Measurements from ENCODE around the gene AREL1. TPM values are rescaled to one million over a fixed set of nuclear protein-coding genes. Genes with fewer than 3 reads are reported as not detected.
A peak's percentile ranks its signal among the peaks of the same experiment; 100 is the strongest.

The AREL1 gene
- polyA plus RNA-seq, 1 donor (not counting 4 experiments of a cell fraction or from before 2014, with no cell fraction given) = 31.2 TPM

- no peak for DNase-seq (ENCODE audit: low read depth, low spot score)
- H3K9ac ChIP-seq (ENCODE audit: control insufficient read depth, extremely low read depth, insufficient read depth, low read length) = no peak overlapping the region
- peak overlapping the region; percentile 46 for H3K4me2 ChIP-seq (ENCODE audit: control insufficient read depth, extremely low read depth, insufficient read depth, low read depth, low read length)
- dilution Hi-C loops (cut with MboI; ENCODE audit: extremely low pct_ligation_motif_present, low sequenced_read_pairs) = no loop called here
- H3K4me1 ChIP-seq (ENCODE audit: control insufficient read depth, extremely low read depth, insufficient read depth, low read length) = peaks cover 47% of the 10 kb centered on the region
- peaks cover 2% of the 10 kb centered on the region for H3K9me1 ChIP-seq (ENCODE audit: control insufficient read depth, extremely low read depth, insufficient read depth, low read length)
- H3K4me3 ChIP-seq (ENCODE audit: control insufficient read depth in 2 of 3, extremely low read depth in 1 of 3, insufficient read depth in 2 of 3, low read depth in 1 of 3, low read length in 3 of 3) = peak overlapping the region in 2 of 3 experiments; percentile 4 to 6
- no peaks in the 10 kb centered on the region for H3K79me2 ChIP-seq (ENCODE audit: control insufficient read depth, insufficient read depth, low read length)
- H3K27me3 ChIP-seq (ENCODE audit: control insufficient read depth, extremely low read depth, insufficient read depth, low read length) = no peaks in the 10 kb centered on the region
- peaks cover 0 to 5% of the 10 kb centered on the region in 2 experiments for H3K36me3 ChIP-seq (ENCODE audit: control insufficient read depth in 2 of 2, extremely low read depth in 1 of 2, insufficient read depth in 2 of 2, low read length in 2 of 2)
- no peaks in the 10 kb centered on the region for H4K20me1 ChIP-seq (ENCODE audit: control insufficient read depth, extremely low read depth, insufficient read depth, low read length)
- TF ChIP-seq EZH2 (IDR thresholded peaks at IDR 0.05; ENCODE audit: low read length) (no peak), CTCF (optimal IDR thresholded peaks at IDR 0.05 in 1 of 3, IDR thresholded peaks at IDR 0.05 in 1 of 3, conservative IDR thresholded peaks at IDR 0.05 in 1 of 3; ENCODE audit: extremely low read depth in 1 of 3, insufficient read depth in 2 of 3, low read length in 3 of 3) (no peak)
- H3K27ac ChIP-seq (ENCODE audit: control insufficient read depth, insufficient read depth, low read length) = peak overlapping the region; percentile 55
- H2AFZ ChIP-seq (ENCODE audit: control insufficient read depth, low read length) = no peak overlapping the region
- peak; percentile 87 for FAIRE-seq
- H3K9me3 ChIP-seq (ENCODE audit: control insufficient read depth, low read depth, low read length) = no peaks in the 10 kb centered on the region
Measured at GRCh38 chr14:74649673-74650072, 63.2 kb downstream of the AREL1 start.

GRCh38 chr14:74649167-74649566, 63.7 kb downstream of the AREL1 start:
- no peak for DNase-seq (ENCODE audit: low read depth, low spot score)
- Histone ChIP-seq H3K36me3 (ENCODE audit: control insufficient read depth in 2 of 2, extremely low read depth in 1 of 2, insufficient read depth in 2 of 2, low read length in 2 of 2) (peaks cover 0 to 5% of the 10 kb centered on the region in 2 experiments), H3K4me1 (ENCODE audit: control insufficient read depth, extremely low read depth, insufficient read depth, low read length) (peaks cover 47% of the 10 kb centered on the region), H3K27ac (ENCODE audit: control insufficient read depth, insufficient read depth, low read length) (peak overlapping the region; percentile 55), H2AFZ (ENCODE audit: control insufficient read depth, low read length) (no peak overlapping the region), H3K27me3 (ENCODE audit: control insufficient read depth, extremely low read depth, insufficient read depth, low read length) (no peaks in the 10 kb centered on the region), H3K4me2 (ENCODE audit: control insufficient read depth, extremely low read depth, insufficient read depth, low read depth, low read length) (peak overlapping the region; percentile 46), H3K9me3 (ENCODE audit: control insufficient read depth, low read depth, low read length) (no peaks in the 10 kb centered on the region), H3K9ac (ENCODE audit: control insufficient read depth, extremely low read depth, insufficient read depth, low read length) (peak overlapping the region; percentile 36), H3K79me2 (ENCODE audit: control insufficient read depth, insufficient read depth, low read length) (no peaks in the 10 kb centered on the region), H3K4me3 (ENCODE audit: control insufficient read depth in 2 of 3, extremely low read depth in 1 of 3, insufficient read depth in 2 of 3, low read depth in 1 of 3, low read length in 3 of 3) (peak overlapping the region in 1 of 3 experiments; percentile 4), H3K9me1 (ENCODE audit: control insufficient read depth, extremely low read depth, insufficient read depth, low read length) (peaks cover 2% of the 10 kb centered on the region), H4K20me1 (ENCODE audit: control insufficient read depth, extremely low read depth, insufficient read depth, low read length) (no peaks in the 10 kb centered on the region)
- dilution Hi-C loops (cut with MboI; ENCODE audit: extremely low pct_ligation_motif_present, low sequenced_read_pairs) = no loop called here
- FAIRE-seq = no peak
- TF ChIP-seq CTCF (optimal IDR thresholded peaks at IDR 0.05 in 1 of 3, IDR thresholded peaks at IDR 0.05 in 1 of 3, conservative IDR thresholded peaks at IDR 0.05 in 1 of 3; ENCODE audit: extremely low read depth in 1 of 3, insufficient read depth in 2 of 3, low read length in 3 of 3) (no peak), EZH2 (IDR thresholded peaks at IDR 0.05; ENCODE audit: low read length) (no peak)

Data from keratinocyte (primary cell).